Esophagus squamous epithelium (tissue), 4 donors: ENCODE results near the gene ASTN2.

ENCODE experiments used
- CTCF ChIP-seq, 6 experiments: fragments of 450-650 bp in 4 of 6; fragments of 200-600 bp in 2 of 6; sonication (generic) in 2 of 6; IDR thresholded peaks; one replicate each; pipeline ENCODE4 v1.5.1; 2016 to 2019; ENCODE audit warnings: antibody characterized with exemption in 6 of 6, mild to moderate bottlenecking in 4 of 6, moderate library complexity in 4 of 6
- POLR2A ChIP-seq, 4 donors: fragments of 450-650 bp; IDR thresholded peaks; one replicate each; pipeline ENCODE4 v1.6.1; 2017; ENCODE audit warnings: antibody characterized with exemption in 4 of 4, mild to moderate bottlenecking in 4 of 4, moderate library complexity in 3 of 4

DNA sequence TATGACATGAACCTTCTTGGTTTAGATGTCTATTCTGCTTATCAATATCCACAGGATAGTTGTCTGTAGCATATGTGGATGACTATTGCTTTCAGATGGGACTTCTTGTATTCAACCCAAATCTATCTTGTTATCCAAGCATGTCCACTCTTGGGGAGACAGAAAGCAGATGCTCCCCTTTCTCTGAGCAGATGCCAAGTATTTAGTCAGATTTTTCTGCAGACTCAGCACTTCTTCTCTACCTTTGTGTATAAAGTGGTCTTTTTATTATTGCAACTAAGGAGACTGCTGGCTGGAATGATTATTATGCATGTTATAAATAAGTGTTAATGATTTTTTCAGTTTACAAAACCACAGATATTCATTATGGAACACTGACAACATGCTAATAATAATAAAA is 45.1 kb upstream of the ASTN2 start:
- TF ChIP-seq CTCF (IDR thresholded peaks at IDR 0.05) (no peak), POLR2A (IDR thresholded peaks at IDR 0.05) (no peak)
